HG02759 (cell line): Measurements from ENCODE around the gene SPINK7.
"Not testable (repeated sequence)": the region's sequence is repeated elsewhere in the genome, so short reads cannot be mapped to it uniquely, and the experiment has no call there.

Experiments used
- ATAC-seq: cut with Tn5 transposase; IDR thresholded peaks from one replicate; pipeline ENCODE4 v1.9.1; 2021; ENCODE audit warnings: mild to moderate bottlenecking, moderate library complexity; ENCODE audit not compliant: unreplicated experiment

SPINK7 gene

GRCh38 chr5:148312153-148312552 lies at the start of gene SPINK7:
TSS of gene SPINK7 (plus strand) at chr5:148312423. CDS start at chr5:148312484, 61 bp downstream.
- no peak for ATAC-seq

DNA sequence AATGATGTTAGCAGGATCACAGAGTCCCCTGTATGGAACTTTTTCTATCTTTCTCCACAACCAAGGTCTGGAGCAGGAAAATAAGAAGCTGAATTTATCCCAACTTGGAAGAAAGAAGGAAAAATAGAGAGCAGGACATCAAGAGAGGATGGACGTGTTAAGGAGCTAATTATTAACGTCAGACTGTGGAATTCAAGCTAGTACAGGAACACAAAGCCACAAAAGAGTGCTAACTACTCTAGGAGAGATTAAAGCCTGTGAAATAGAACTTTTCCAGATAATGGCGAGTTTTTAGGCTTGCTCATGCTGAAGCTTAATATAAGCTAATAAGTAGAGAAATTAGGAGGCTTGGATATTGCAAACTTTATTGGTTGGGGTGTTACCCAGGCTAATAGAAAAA lies 44.3 kb upstream of the SPINK7 start:
- ATAC-seq: no peak

DNA sequence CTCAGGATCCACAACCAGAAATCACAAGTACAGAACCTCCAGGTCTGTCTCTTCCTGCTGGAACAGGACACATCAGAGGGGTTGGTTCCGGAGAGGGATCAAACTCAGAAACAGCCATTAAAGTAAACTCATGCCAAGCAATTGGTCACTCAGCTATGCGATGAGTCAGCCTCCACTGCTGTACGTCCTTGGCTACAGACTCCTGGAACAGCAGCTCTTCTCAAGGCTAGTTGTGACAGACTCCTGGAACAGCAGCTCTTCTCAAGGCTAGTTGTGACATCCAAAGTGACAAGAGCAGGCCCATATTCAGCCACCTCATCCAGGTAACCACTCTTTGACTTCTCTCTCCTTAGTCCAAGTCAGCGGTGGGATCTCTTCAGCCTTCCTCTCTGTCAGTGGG lies 43.7 kb upstream of the SPINK7 start, which contains the start of gene SPINK13:
SPINK13 (plus strand) TSS at position 229 of the 400 bp plus-strand sequence. CDS start 1,279 bp downstream, outside the sequence.
- no peak for ATAC-seq

DNA sequence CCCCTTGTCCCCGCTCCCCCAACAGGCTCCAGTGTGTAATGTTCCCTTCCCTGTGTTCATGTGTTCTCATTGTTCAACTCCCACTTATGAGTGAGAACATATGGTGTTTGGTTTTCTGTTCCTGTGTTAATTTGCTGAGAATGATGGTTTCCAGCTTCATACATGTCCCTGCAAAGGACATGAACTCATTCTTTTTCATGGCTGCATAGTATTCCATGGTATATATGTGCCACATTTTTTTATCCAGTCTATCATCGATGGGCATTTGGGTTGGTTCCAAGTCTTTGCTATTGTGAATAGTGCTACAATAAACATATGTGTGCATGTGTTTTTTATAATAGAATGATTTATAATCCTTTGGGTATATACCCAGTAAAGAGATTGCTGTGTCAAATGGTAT lies 37.1 kb upstream of the SPINK7 start:
- not testable (repeated sequence) for ATAC-seq

- ATAC-seq: not testable (repeated sequence)
Observed at GRCh38 chr5:148280893-148281292, 31.3 kb upstream of the SPINK7 start.

DNA sequence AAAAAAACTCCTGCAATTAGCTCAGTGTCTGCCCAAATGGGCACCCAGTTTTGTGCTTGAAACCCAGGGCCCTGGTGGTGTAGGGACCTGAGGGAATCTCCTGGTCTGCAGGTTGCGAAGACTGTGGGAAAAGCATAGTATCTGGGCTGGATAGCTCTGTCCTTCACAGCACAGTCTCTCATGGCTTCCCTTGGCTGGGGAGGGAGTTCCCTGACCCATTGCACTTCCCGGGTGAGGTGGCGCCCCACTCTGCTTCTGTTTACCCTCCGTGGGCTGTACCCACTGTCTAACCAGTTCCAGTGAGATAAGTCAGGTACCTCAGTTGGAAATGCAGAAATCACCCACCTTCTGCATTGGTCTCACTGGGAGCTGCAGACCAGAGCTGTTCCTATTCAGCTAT lies 30.9 kb upstream of the SPINK7 start:
- ATAC-seq: not testable (repeated sequence)

DNA sequence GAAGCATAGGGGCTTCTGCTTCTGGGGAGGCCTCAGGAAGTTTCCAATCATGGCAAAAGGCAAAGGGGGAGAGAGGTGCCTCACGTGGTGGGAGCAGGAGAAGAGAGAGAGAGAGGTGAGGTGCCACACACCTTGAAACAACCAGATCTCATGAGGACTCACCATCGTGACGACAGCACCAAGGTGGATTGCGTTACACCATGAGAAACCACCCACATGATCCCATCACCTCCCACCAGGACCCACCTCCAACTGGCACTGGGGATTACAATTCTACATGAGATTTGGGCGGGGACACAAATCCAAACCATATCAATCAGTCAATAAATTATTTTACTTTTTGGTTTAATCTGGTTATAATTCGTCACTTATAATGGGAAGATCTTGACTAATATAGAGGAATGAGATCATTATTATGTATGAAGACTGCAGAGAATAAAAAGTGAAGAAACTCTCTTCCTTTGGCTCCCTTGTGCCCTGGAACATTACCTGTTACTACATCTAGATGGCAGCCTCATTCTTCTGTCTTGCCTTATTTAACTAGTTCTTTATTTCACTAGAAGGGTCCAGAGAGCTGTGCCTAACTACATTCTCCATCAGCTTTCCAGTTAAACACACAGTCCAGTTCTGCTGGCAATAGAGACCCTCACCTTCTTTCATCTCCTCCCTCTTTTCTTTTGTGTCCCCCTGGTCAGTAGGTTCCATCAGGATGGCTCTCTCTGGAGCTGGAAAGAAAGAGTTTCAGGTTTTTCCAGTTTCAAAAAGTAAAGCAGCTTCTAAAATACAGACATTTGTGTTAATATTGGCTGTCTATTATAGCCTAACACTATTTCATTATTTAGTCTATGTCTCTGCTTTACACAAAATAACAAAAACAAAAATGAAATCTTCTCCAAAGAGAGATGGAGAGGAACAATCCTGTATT lies 21.7 kb upstream of the SPINK7 start:
- peak; percentile 57 for ATAC-seq

- ATAC-seq: no peak
Observed at GRCh38 chr5:148297731-148298130, 14.5 kb upstream of the SPINK7 start.

- no peak for ATAC-seq
Observed at GRCh38 chr5:148306446-148306845, 5.8 kb upstream of the SPINK7 start.

- no peak for ATAC-seq
Observed at GRCh38 chr5:148309019-148309418, 3.2 kb upstream of the SPINK7 start.

GRCh38 chr5:148309746-148310145 lies 2.5 kb upstream of the SPINK7 start:
- no peak for ATAC-seq

DNA sequence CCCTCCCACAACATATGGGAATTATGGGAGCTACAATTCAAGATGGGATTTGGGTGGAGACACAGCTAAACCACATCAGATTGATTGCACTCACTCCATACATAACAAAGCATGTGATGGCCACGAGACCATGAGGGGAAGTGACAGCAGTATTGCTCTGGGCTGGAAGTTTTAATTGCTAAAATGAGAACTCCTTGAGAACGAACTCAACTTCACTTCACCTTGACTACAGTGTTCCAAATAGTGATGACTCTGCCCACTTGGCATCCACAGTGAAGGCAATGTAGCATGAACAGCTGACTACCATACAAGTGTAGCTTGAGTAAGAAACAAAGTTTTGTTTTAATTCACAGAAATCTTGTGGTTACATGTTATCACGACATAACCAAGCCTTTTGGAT lies 739 bp upstream of the SPINK7 start:
- ATAC-seq: no peak

- no peak for ATAC-seq
Observed at GRCh38 chr5:148314187-148314586, 2.0 kb downstream of the SPINK7 start.

GRCh38 chr5:148314731-148315130 lies 2.5 kb downstream of the SPINK7 start:
- ATAC-seq: no peak

- ATAC-seq: not testable (repeated sequence)
Observed at GRCh38 chr5:148320011-148320963, 8.1 kb downstream of the SPINK7 start.

GRCh38 chr5:148333262-148333849 lies 21.1 kb downstream of the SPINK7 start:
- no peak for ATAC-seq

DNA sequence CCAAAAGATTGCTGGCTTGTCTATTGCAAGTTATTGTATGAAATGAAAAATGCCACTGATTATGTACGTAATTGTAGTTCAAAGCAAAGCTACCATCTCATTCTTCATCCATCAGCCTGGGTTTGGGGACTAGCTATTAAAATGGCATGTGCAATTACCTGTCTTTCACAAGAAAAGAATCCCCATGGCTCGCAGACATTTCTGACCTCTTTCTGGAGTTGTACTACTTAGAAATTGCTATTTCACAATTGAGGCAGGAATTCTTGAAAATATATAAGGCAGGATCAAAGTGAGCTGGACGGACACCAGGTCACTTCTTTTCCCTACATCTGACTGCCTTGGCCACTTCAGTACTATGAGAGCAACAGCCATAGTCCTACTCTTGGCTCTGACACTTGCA lies 23.0 kb downstream of the SPINK7 start, which contains the start of gene SPINK9:
SPINK9 (plus strand) TSS at position 301 of the 400 bp plus-strand sequence; CDS start at position 356, 55 bp downstream.
- ATAC-seq: no peak

- ATAC-seq: peak; percentile 90
Observed at GRCh38 chr5:148336704-148337435, 24.6 kb downstream of the SPINK7 start.

DNA sequence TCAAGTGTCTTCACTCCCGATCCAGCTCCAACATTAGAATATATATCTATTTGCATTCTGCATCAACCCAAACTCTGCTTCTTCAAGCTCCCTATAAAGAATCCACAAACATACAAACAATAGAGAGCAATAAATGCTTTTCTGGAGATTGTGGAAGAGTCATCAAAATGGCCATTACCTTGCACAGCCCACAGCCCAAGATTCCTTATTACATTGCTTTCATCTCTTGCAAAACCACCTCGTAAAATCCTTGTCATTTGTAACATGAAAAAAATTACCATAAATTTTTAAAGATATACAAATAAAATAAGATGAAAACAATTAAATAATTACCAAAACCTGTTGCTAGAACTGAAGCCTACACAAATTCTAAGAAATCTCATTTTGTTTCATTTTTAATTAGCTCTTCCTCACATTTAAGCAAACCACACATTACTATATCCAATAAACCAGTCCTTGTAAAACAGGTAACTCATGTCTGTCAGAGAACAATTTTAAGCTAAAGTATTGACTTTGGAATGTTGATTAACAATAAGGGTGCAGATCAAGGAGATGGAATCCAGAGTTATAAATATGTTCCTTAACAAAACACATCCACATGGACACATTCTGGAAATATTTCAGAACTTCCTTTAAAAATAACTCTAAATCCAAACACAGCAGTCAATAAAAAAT lies 30.3 kb downstream of the SPINK7 start:
- no peak for ATAC-seq

DNA sequence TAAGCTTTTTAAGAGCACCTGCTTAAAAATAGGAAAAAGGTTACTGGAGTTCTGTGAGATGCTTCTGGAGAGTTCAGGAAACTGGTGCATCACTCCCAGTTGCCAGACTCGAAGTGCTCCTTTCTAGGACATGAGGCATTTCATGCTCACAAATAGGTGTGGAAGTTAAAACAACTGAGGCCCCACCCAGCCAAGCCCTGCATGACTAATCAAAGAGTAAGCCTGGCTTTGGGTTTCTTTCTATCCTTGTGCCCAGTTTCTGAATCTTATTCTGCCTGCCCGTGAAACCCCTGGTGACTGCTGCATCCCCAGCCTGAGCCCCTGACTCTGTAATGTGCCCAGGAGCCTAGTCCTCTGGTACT lies 30.8 kb downstream of the SPINK7 start:
- ATAC-seq: no peak
